ENCODE data around the gene CNTNAP4. TPM values are rescaled to one million over a fixed set of nuclear protein-coding genes. Genes with fewer than 3 reads are reported as not detected.

CNTNAP4 gene
- total and polyA plus RNA-seq, 10 of the 15 experiments (the other 5 are each of a cell fraction or from before 2014, with no cell fraction given), result 0.45 to 1.9 (median 0.90) TPM

DNA sequence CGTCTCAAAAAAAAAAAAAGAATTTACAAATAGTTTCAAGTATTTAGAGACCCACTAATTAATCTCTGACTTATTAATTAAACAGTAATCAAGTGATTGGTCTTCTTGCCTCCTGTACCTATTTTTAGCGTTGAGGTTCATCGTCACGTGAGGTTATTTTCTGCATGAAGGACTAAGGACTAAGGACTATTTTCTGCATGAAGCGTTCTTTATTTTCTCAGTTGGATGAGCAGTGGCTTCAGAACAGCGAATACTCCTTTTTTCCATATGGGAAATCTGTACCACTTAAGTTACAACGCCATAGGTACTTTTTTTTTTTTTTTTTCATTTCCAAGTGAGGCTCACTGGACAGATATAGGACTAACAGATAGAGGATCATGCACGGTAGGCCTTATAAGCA lies 224.9 kb downstream of the CNTNAP4 start:
- in situ Hi-C loops (cut with MboI), result no loop called here
- CTCF ChIA-PET, result interaction anchor here (0.6 kb wide), 1 partner anchor 788 kb away, joined by 3 read pairs; no protein-coding TSS in a partner anchor

More for the DNA sequence above, 224.9 kb downstream of the CNTNAP4 start:
- Histone ChIP-seq H3K4me3 (no peak overlapping the region), H3K27me3 (replicated peaks in 1 of 2; ENCODE audit: control insufficient read depth in 2 of 2, insufficient read depth in 2 of 2, low read length in 1 of 2) (no peaks in the 10 kb centered on the region), H3K27ac (ENCODE audit: control insufficient read depth, insufficient read depth) (no peak overlapping the region), H3K4me1 (ENCODE audit: control insufficient read depth, insufficient read depth, low read length) (no peaks in the 10 kb centered on the region), H4K20me1 (ENCODE audit: control insufficient read depth, insufficient read depth) (no peaks in the 10 kb centered on the region), H3K79me2 (ENCODE audit: control insufficient read depth, insufficient read depth, low read length) (no peaks in the 10 kb centered on the region), H2AFZ (ENCODE audit: control insufficient read depth, low read depth, low read length) (no peak overlapping the region), H3K36me3 (ENCODE audit: control insufficient read depth in 2 of 2, insufficient read depth in 2 of 2, low read length in 1 of 2) (no peaks in the 10 kb centered on the region), H3K9me3 (replicated peaks; ENCODE audit: control insufficient read depth, insufficient read depth, low read length) (no peaks in the 10 kb centered on the region), H3K4me2 (ENCODE audit: control insufficient read depth, insufficient read depth) (no peak overlapping the region), H3K9ac (ENCODE audit: control insufficient read depth, insufficient read depth, low read length) (no peak overlapping the region)
- TF ChIP-seq SIN3A (IDR thresholded peaks at IDR 0.05; ENCODE audit: low read depth, low read length) (no peak), BACH1 (IDR thresholded peaks at IDR 0.05; ENCODE audit: borderline replicate concordance) (no peak), ZNF24 (IDR thresholded peaks at IDR 0.05) (no peak), CHD1 (IDR thresholded peaks at IDR 0.05; ENCODE audit: low read depth, low read length) (no peak), SRF (IDR thresholded peaks at IDR 0.05; ENCODE audit: low read depth in 2 of 2, low read length in 2 of 2) (no peak), ATF7 (IDR thresholded peaks at IDR 0.05; ENCODE audit: low read depth) (no peak), NFXL1 (IDR thresholded peaks at IDR 0.05; ENCODE audit: borderline replicate concordance) (no peak), NFYB (IDR thresholded peaks at IDR 0.05; ENCODE audit: insufficient read depth, low read depth, low read length) (no peak), NR2F1 (conservative IDR thresholded peaks at IDR 0.05) (no peak), WRNIP1 (IDR thresholded peaks at IDR 0.05; ENCODE audit: borderline replicate concordance, low read depth, low read length) (no peak), TCF3 (IDR thresholded peaks at IDR 0.05; ENCODE audit: borderline replicate concordance, insufficient read depth, low read depth, low read length) (no peak), SP1 (IDR thresholded peaks at IDR 0.05; ENCODE audit: low read depth, low read length) (no peak)
- TF ChIP-seq, protein P1, sequence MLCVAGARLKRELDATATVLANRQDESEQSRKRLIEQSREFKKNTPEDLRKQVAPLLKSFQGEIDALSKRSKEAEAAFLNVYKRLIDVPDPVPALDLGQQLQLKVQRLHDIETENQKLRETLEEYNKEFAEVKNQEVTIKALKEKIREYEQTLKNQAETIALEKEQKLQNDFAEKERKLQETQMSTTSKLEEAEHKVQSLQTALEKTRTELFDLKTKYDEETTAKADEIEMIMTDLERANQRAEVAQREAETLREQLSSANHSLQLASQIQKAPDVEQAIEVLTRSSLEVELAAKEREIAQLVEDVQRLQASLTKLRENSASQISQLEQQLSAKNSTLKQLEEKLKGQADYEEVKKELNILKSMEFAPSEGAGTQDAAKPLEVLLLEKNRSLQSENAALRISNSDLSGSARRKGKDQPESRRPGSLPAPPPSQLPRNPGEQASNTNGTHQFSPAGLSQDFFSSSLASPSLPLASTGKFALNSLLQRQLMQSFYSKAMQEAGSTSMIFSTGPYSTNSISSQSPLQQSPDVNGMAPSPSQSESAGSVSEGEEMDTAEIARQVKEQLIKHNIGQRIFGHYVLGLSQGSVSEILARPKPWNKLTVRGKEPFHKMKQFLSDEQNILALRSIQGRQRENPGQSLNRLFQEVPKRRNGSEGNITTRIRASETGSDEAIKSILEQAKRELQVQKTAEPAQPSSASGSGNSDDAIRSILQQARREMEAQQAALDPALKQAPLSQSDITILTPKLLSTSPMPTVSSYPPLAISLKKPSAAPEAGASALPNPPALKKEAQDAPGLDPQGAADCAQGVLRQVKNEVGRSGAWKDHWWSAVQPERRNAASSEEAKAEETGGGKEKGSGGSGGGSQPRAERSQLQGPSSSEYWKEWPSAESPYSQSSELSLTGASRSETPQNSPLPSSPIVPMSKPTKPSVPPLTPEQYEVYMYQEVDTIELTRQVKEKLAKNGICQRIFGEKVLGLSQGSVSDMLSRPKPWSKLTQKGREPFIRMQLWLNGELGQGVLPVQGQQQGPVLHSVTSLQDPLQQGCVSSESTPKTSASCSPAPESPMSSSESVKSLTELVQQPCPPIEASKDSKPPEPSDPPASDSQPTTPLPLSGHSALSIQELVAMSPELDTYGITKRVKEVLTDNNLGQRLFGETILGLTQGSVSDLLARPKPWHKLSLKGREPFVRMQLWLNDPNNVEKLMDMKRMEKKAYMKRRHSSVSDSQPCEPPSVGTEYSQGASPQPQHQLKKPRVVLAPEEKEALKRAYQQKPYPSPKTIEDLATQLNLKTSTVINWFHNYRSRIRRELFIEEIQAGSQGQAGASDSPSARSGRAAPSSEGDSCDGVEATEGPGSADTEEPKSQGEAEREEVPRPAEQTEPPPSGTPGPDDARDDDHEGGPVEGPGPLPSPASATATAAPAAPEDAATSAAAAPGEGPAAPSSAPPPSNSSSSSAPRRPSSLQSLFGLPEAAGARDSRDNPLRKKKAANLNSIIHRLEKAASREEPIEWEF (IDR thresholded peaks at IDR 0.05; ENCODE audit: insufficient replicate concordance, low read depth, low read length), result no peak
- TF ChIP-seq, protein P2, sequence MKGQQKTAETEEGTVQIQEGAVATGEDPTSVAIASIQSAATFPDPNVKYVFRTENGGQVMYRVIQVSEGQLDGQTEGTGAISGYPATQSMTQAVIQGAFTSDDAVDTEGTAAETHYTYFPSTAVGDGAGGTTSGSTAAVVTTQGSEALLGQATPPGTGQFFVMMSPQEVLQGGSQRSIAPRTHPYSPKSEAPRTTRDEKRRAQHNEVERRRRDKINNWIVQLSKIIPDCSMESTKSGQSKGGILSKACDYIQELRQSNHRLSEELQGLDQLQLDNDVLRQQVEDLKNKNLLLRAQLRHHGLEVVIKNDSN (IDR thresholded peaks at IDR 0.05; ENCODE audit: borderline replicate concordance, extremely low read length, insufficient read depth, low read depth, low read length), result no peak
- TF ChIP-seq, protein P3, sequence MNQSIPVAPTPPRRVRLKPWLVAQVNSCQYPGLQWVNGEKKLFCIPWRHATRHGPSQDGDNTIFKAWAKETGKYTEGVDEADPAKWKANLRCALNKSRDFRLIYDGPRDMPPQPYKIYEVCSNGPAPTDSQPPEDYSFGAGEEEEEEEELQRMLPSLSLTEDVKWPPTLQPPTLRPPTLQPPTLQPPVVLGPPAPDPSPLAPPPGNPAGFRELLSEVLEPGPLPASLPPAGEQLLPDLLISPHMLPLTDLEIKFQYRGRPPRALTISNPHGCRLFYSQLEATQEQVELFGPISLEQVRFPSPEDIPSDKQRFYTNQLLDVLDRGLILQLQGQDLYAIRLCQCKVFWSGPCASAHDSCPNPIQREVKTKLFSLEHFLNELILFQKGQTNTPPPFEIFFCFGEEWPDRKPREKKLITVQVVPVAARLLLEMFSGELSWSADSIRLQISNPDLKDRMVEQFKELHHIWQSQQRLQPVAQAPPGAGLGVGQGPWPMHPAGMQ (IDR thresholded peaks at IDR 0.05; ENCODE audit: borderline replicate concordance), result no peak
- intact Hi-C loops (cut with micrococcal nuclease; ENCODE audit: unreplicated experiment), result no loop called here
- FAIRE-seq (no peak), ATAC-seq (no peak), DNase-seq (ENCODE audit: low read depth, low spot score) (no peak)
- no TSS peak for BruUV-seq (replicated peaks)
- POLR2A ChIA-PET, result no interaction called here
- SMC1A ChIA-PET (ENCODE audit: uncharacterized antibody, unreplicated experiment), result no interaction called here
- RAD21 ChIA-PET (ENCODE audit: unreplicated experiment), result no interaction called here
- 44% methylated on average over 7 of the region's 8 CpGs for WGBS (ENCODE audit: insufficient coverage, insufficient replicate concordance, low lambda C conversion rate, missing lambda C conversion rate)

All from GM12878 (cell line).